Raji (cell line): Measurements from ENCODE around the gene CFHR4.
"Not testable (repeated sequence)": the region's sequence is repeated elsewhere in the genome, so short reads cannot be mapped to it uniquely, and the experiment has no call there.

ENCODE experiments used
- POLR2A ChIP-seq: IDR thresholded peaks from 2 replicates; pipeline ENCODE4 v1.6.1; 2011; ENCODE audit warnings: low read depth, low read length, control low read depth; ENCODE audit not compliant: insufficient read depth

CFHR4 gene

DNA sequence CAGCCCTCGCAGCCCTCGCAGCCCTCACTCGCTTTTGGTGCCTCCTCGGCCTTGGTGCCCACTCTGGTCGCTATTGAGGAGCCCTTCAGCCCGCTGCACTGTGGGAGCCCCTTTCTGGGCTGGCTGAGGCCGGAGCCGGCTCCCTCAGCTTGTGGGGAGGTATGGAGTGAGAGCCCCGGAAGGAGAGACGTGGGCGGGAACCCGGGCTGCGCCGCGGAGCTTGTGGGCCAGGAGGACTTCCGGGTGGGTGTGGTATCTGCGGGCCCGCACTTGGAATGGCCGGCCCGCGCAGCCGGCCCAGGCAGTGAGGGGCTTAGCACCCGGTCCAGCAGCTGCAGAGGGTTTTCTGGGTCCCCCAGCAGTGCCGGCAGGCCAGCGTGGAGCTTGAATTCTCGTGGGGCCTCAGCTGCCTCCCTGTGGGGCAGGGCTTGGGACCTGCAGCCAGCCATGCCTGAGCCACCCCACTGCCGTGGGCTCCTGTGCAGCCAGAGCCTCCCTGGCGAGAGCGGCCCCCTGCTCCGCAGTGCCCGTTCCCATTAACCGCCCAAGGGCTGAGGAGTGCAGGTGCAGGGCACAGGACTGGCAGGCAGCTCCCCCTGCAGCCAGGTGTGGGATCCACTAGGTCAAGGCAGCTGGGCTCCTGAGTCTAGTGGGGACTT, 45.8 kb downstream of the CFHR4 start:
- no peak for TF ChIP-seq POLR2A

DNA sequence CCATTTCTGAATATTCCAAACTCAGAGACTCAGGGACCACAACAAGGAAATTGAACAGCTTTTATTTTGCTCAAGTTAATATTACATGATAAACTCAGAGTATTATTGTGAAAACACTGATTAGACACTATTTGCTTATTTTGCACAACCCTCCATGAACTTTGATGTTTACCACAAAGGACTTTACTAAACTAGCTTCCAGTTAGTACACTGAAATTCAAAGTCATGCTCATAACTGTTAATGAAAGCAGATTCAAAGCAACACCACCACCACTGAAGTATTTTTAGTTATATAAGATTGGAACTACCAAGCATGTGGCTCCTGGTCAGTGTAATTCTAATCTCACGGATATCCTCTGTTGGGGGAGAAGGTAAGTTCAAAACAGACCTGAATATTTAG, 55.7 kb downstream of the CFHR4 start, which contains the start of gene CFHR2:
Gene CFHR2, plus strand, starts transcription at position 171 of the 400 bp plus-strand sequence. Its CDS starts 143 bp downstream, at position 314.
- TF ChIP-seq POLR2A: not testable (repeated sequence)

GRCh38 chr1:196951711-196952394, 64.0 kb downstream of the CFHR4 start:
- TF ChIP-seq POLR2A: no peak

- no peak for TF ChIP-seq POLR2A
Observed at GRCh38 chr1:196954778-196955177, 66.9 kb downstream of the CFHR4 start.

- TF ChIP-seq POLR2A: no peak
Observed at GRCh38 chr1:196955926-196956325, 68.1 kb downstream of the CFHR4 start.

DNA sequence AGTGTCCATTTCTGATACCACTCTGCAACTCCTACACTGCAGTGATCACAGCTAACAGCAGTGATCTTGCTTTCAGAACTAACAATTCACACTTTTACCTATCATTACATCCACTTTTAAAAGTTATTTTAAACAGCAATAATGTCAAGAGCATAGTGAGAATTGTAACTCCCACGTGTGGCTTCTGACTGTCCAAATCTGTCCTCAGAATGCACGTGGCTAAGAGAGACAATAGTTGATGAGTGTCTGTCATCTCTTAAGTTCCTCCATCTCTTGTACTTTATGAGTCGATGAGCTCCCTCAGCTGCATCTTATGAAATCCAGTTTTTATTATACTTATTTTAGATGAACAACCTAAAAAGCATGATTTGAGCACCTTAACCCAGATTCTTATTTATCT, 73.0 kb downstream of the CFHR4 start:
- no peak for TF ChIP-seq POLR2A
